Uterus (tissue), 4 donors: Measurements from ENCODE around the gene SLC4A7. TPM values are rescaled to one million over a fixed set of nuclear protein-coding genes. Genes with fewer than 3 reads are reported as not detected.

ENCODE experiments used
- DNase-seq, 2 donors: peaks; one replicate each; pipeline ENCODE4 v3.0.0-alpha.2; 2019 to 2020
- H3K27ac ChIP-seq, 2 donors: fragments of 200-600 bp; sonication (generic); 1 replicate in 1 of 2; 2 replicates in 1 of 2; pipeline ENCODE4 v1.5.1; 2016 to 2018
- H3K27me3 ChIP-seq, 2 donors: fragments of 200-600 bp; sonication (generic); one replicate each; pipeline ENCODE4 v1.5.1; 2018 to 2019; ENCODE audit warnings: control low read depth in 1 of 2
- H3K36me3 ChIP-seq, 2 donors: fragments of 200-600 bp; sonication (generic); one replicate each; pipeline ENCODE4 v1.5.1; 2019; ENCODE audit warnings: control low read depth in 1 of 2
- H3K4me1 ChIP-seq, 2 donors: fragments of 200-600 bp; sonication (generic); one replicate each; pipeline ENCODE4 v1.5.1; 2018 to 2019; ENCODE audit warnings: control low read depth in 1 of 2
- H3K4me3 ChIP-seq, 2 donors: fragments of 200-600 bp; sonication (generic); 1 replicate in 1 of 2; 2 replicates in 1 of 2; pipeline ENCODE4 v1.5.1; 2018 to 2019; ENCODE audit warnings: mild to moderate bottlenecking in 1 of 2
- H3K9me3 ChIP-seq, 2 donors: fragments of 200-600 bp; sonication (generic); one replicate each; pipeline ENCODE4 v1.5.1; 2019; ENCODE audit warnings: control low read depth in 1 of 2
- CTCF ChIP-seq, 4 experiments: fragments of 200-600 bp in 2 of 4; fragments of 450-650 bp in 2 of 4; sonication (generic) in 2 of 4; IDR thresholded peaks; one replicate each; pipeline ENCODE4 v1.5.1; 2016 to 2019; ENCODE audit warnings: antibody characterized with exemption in 4 of 4, mild to moderate bottlenecking in 2 of 4, moderate library complexity in 1 of 4
- POLR2A ChIP-seq, 2 donors: fragments of 450-650 bp; IDR thresholded peaks; one replicate each; pipeline ENCODE4 v1.6.1; 2016; ENCODE audit warnings: antibody characterized with exemption in 2 of 2, mild to moderate bottlenecking in 1 of 2, moderate library complexity in 1 of 2
- intact Hi-C: fragments of 100-400 bp; cut with DNase I; formaldehyde crosslinking; loops from one replicate; pipeline ENCODE4 v1.15.1; 2023; ENCODE audit warnings: low total_unique reads
- total RNA-seq, 4 donors: library from RNA; depleted of rRNA in 3 of 4; stranded (reverse); fragments of >200 nt in 3 of 4; gene quantifications; one replicate each; pipeline versions ENCODE4 v1.1.0 to v1.2.4, GENCODE V29; 2014 to 2023
- donor health status: DM: yes; HTN: yes; CAD: no.

SLC4A7 gene
- total RNA-seq, 4 donors from 2014 or later, result 20.0 to 83.5 (median 37.2) TPM

- Histone ChIP-seq H3K27me3 (no peaks in the 10 kb centered on the region), H3K27ac (no peak overlapping the region), H3K4me1 (no peaks in the 10 kb centered on the region), H3K9me3 (no peaks in the 10 kb centered on the region), H3K36me3 (no peaks in the 10 kb centered on the region), H3K4me3 (no peak overlapping the region)
- intact Hi-C loops, result no loop called here
- DNase-seq, result no peak
- no peak for TF ChIP-seq CTCF (IDR thresholded peaks at IDR 0.05)
- TF ChIP-seq POLR2A (IDR thresholded peaks at IDR 0.05), result no peak
Observed at GRCh38 chr3:27385504-27385903, 98.7 kb downstream of the SLC4A7 start.

GRCh38 chr3:27384191-27384590 is 100.0 kb downstream of the SLC4A7 start:
- H3K4me3 ChIP-seq, result no peak overlapping the region
- no peak for DNase-seq
- intact Hi-C loops, result no loop called here
- H3K27me3 ChIP-seq, result no peaks in the 10 kb centered on the region
- no peak overlapping the region for H3K27ac ChIP-seq
- TF ChIP-seq CTCF (IDR thresholded peaks at IDR 0.05), result no peak
- no peak for TF ChIP-seq POLR2A (IDR thresholded peaks at IDR 0.05)
- H3K9me3 ChIP-seq, result no peaks in the 10 kb centered on the region
- no peaks in the 10 kb centered on the region for H3K4me1 ChIP-seq
- H3K36me3 ChIP-seq, result no peaks in the 10 kb centered on the region

GRCh38 chr3:27380433-27381357 is 103.5 kb downstream of the SLC4A7 start:
- no peak for TF ChIP-seq CTCF (IDR thresholded peaks at IDR 0.05)
- no peak for TF ChIP-seq POLR2A (IDR thresholded peaks at IDR 0.05)
- intact Hi-C loops, result no loop called here
- no peaks in the 10 kb centered on the region for H3K36me3 ChIP-seq
- H3K4me1 ChIP-seq, result no peaks in the 10 kb centered on the region
- no peak overlapping the region for H3K4me3 ChIP-seq
- DNase-seq, result no peak
- H3K9me3 ChIP-seq, result no peaks in the 10 kb centered on the region
- H3K27ac ChIP-seq, result no peak overlapping the region
- H3K27me3 ChIP-seq, result no peaks in the 10 kb centered on the region

- Histone ChIP-seq H3K9me3 (no peaks in the 10 kb centered on the region), H3K27ac (no peak overlapping the region), H3K27me3 (no peaks in the 10 kb centered on the region), H3K36me3 (no peaks in the 10 kb centered on the region), H3K4me1 (no peaks in the 10 kb centered on the region), H3K4me3 (no peak overlapping the region)
- intact Hi-C loops, result no loop called here
- no peak for DNase-seq
- TF ChIP-seq POLR2A (IDR thresholded peaks at IDR 0.05) (no peak), CTCF (IDR thresholded peaks at IDR 0.05) (no peak)
Observed at GRCh38 chr3:27378331-27378730, 105.9 kb downstream of the SLC4A7 start.

- no peaks in the 10 kb centered on the region for H3K27me3 ChIP-seq
- no peaks in the 10 kb centered on the region for H3K4me1 ChIP-seq
- no peak overlapping the region for H3K27ac ChIP-seq
- no peak for DNase-seq
- no peak overlapping the region for H3K4me3 ChIP-seq
- no peaks in the 10 kb centered on the region for H3K9me3 ChIP-seq
- intact Hi-C loops, result no loop called here
- no peaks in the 10 kb centered on the region for H3K36me3 ChIP-seq
- TF ChIP-seq CTCF (IDR thresholded peaks at IDR 0.05), result no peak
- TF ChIP-seq POLR2A (IDR thresholded peaks at IDR 0.05), result no peak
Observed at GRCh38 chr3:27376109-27376772, 107.9 kb downstream of the SLC4A7 start.
